Neuronal stem cell (in vitro differentiated cells): ENCODE data around the gene RFX4.

ENCODE experiments used
- DNase-seq: peaks from one replicate; pipeline ENCODE4 v3.0.0-alpha.2; 2013; ENCODE audit warnings: low spot score
- H2AFZ ChIP-seq: one replicate; pipeline ENCODE4 v1.6.1; 2013; ENCODE audit warnings: mild to moderate bottlenecking, low read length, inconsistent platforms
- H2AK5ac ChIP-seq: 2 replicates; pipeline ENCODE4 v1.6.1; 2013; ENCODE audit warnings: low read depth, mild to moderate bottlenecking, inconsistent platforms, low read length, moderate library complexity, mixed read lengths
- H2BK120ac ChIP-seq: 2 replicates; pipeline ENCODE4 v1.6.1; 2013; ENCODE audit warnings: low read depth, mild to moderate bottlenecking, inconsistent platforms, low read length, moderate library complexity, mixed read lengths
- H2BK12ac ChIP-seq: one replicate; pipeline ENCODE4 v1.6.1; 2013; ENCODE audit warnings: low read length, inconsistent platforms
- H2BK15ac ChIP-seq: 2 replicates; pipeline ENCODE4 v1.6.1; 2013; ENCODE audit warnings: mild to moderate bottlenecking, low read length, inconsistent platforms, mixed read lengths
- H2BK5ac ChIP-seq: one replicate; pipeline ENCODE4 v1.6.1; 2013; ENCODE audit warnings: inconsistent platforms, mild to moderate bottlenecking, low read length, moderate library complexity
- H3K14ac ChIP-seq: one replicate; pipeline ENCODE4 v1.6.1; 2013; ENCODE audit warnings: low read length, inconsistent platforms
- H3K18ac ChIP-seq: 2 replicates; pipeline ENCODE4 v1.6.1; 2013; ENCODE audit warnings: low read length, inconsistent platforms
- H3K23ac ChIP-seq: 2 replicates; pipeline ENCODE4 v1.6.1; 2013; ENCODE audit warnings: low read depth, mild to moderate bottlenecking, mixed read lengths, low read length, inconsistent platforms; ENCODE audit not compliant: poor library complexity
- H3K27ac ChIP-seq: replicated peaks from 3 replicates; pipeline ENCODE4 v1.5.1; 2013; ENCODE audit warnings: low read length, inconsistent platforms
- H3K27me3 ChIP-seq, 3 experiments: 2 replicates each; pipeline ENCODE4 v1.6.1; 2013; ENCODE audit warnings: low read length in 3 of 3, mild to moderate bottlenecking in 2 of 3, inconsistent platforms in 1 of 3, low read depth in 1 of 3, mixed read lengths in 1 of 3, moderate library complexity in 1 of 3; ENCODE audit not compliant: control insufficient read depth in 3 of 3, insufficient read depth in 3 of 3
- H3K36me3 ChIP-seq, 2 donors: replicated peaks in 1 of 2; 2 replicates each; pipeline ENCODE4 v1.6.1; 2013; ENCODE audit warnings: low read length in 2 of 2; ENCODE audit not compliant: control insufficient read depth in 2 of 2, insufficient read depth in 2 of 2
- H3K4ac ChIP-seq: 2 replicates; pipeline ENCODE4 v1.6.1; 2013; ENCODE audit warnings: inconsistent platforms, mild to moderate bottlenecking, low read length, moderate library complexity
- H3K4me1 ChIP-seq, 2 donors: 1 replicate in 1 of 2; 2 replicates in 1 of 2; pipeline ENCODE4 v1.6.1; 2013; ENCODE audit warnings: low read length in 2 of 2, low read depth in 1 of 2; ENCODE audit not compliant: control insufficient read depth in 2 of 2, insufficient read depth in 1 of 2
- H3K4me2 ChIP-seq: one replicate; pipeline ENCODE4 v1.6.1; 2013; ENCODE audit warnings: mild to moderate bottlenecking, low read length, inconsistent platforms; ENCODE audit not compliant: insufficient read depth, poor library complexity, severe bottlenecking
- H3K4me3 ChIP-seq, 2 donors: 2 replicates each; pipeline ENCODE4 v1.5.1; 2013; ENCODE audit warnings: low read length in 2 of 2, mild to moderate bottlenecking in 2 of 2, inconsistent platforms in 1 of 2, moderate library complexity in 1 of 2
- H3K79me1 ChIP-seq: one replicate; pipeline ENCODE4 v1.6.1; 2013; ENCODE audit warnings: low read depth, mild to moderate bottlenecking, inconsistent platforms, low read length, moderate library complexity
- H3K9ac ChIP-seq: one replicate; pipeline ENCODE4 v1.6.1; 2013; ENCODE audit warnings: mild to moderate bottlenecking, low read depth, low read length, inconsistent platforms; ENCODE audit not compliant: poor library complexity
- H3K9me3 ChIP-seq, 2 donors: replicated peaks in 1 of 2; 2 replicates each; pipeline versions ENCODE3 to v1.6.1; 2013; ENCODE audit warnings: low read length in 2 of 2, mild to moderate bottlenecking in 2 of 2, inconsistent platforms in 1 of 2, low read depth in 1 of 2, mixed read lengths in 1 of 2, moderate library complexity in 1 of 2; ENCODE audit not compliant: control insufficient read depth in 2 of 2, insufficient read depth in 1 of 2
- H4K8ac ChIP-seq: one replicate; pipeline ENCODE4 v1.6.1; 2013; ENCODE audit warnings: low read depth, mild to moderate bottlenecking, inconsistent platforms, low read length, moderate library complexity
- H4K91ac ChIP-seq: one replicate; pipeline ENCODE4 v1.6.1; 2013; ENCODE audit warnings: low read length, low read depth, mild to moderate bottlenecking, inconsistent platforms; ENCODE audit not compliant: poor library complexity
- WGBS, 2 donors: extraction: QIAGEN DNeasy Blood & Tissue Kit; methylation state at CpG; one replicate each; pipeline ENCODE4 v1.1.7; 2013; ENCODE audit warnings: missing lambda C conversion rate in 2 of 2, mixed read lengths in 1 of 2; ENCODE audit not compliant: insufficient read length in 2 of 2, insufficient replicate concordance in 1 of 2; ENCODE audit errors: extremely low coverage in 2 of 2; 5-methylcytosine and 5-hydroxymethylcytosine counted together

Gene RFX4

DNA sequence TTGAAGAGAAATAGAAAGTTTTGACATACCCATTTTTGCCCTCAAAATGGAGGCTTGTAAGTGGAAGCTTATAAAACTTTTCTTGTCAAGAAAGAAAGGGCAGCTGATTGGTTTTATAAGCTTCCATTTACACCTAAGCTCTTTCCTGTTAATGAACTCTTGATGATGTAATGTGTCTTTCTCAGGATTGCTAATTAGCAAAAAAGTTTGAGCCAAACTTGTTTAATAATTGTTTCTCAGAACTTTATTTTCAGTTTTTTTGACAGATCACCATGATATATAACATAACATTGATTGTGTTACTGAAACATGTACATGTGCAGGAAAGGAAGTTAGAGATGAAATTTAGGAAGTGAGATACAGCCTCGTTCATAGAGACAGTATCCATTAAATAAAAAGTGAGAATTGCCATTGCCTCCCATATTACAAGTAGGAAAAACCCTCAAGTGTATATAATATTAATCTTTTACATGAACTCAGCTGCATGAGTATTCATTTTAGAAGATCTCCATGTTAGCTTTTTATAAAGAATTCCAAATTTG, 218.4 kb downstream of the RFX4 start:
- H3K4ac ChIP-seq: no peak overlapping the region
- no peaks in the 10 kb centered on the region for H3K4me1 ChIP-seq
- H3K36me3 ChIP-seq: peaks cover 2 to 91% of the 10 kb centered on the region in 2 donors
- no peak overlapping the region for H2AK5ac ChIP-seq
- no CpG with 5 or more reads among the region's 1 CpG for WGBS, 2 donors
- no peaks in the 10 kb centered on the region for H3K79me1 ChIP-seq
- H3K18ac ChIP-seq: no peak overlapping the region
- H2BK15ac ChIP-seq: no peak overlapping the region
- no peak overlapping the region for H4K91ac ChIP-seq
- no peak overlapping the region for H3K14ac ChIP-seq
- H3K9me3 ChIP-seq: no peaks in the 10 kb centered on the region
- no peak overlapping the region for H2AFZ ChIP-seq
- H3K9ac ChIP-seq: no peak overlapping the region
- no peak overlapping the region for H3K27ac ChIP-seq
- no peak overlapping the region for H2BK120ac ChIP-seq
- DNase-seq: no peak
- no peak overlapping the region for H2BK5ac ChIP-seq
- H3K4me3 ChIP-seq: no peak overlapping the region
- no peak overlapping the region for H3K4me2 ChIP-seq
- H2BK12ac ChIP-seq: no peak overlapping the region
- H3K23ac ChIP-seq: no peak overlapping the region
- H4K8ac ChIP-seq: no peak overlapping the region
- H3K27me3 ChIP-seq: no peaks in the 10 kb centered on the region

GRCh38 chr12:106801830-106802533, 219.2 kb downstream of the RFX4 start:
- Histone ChIP-seq H2BK5ac (no peak overlapping the region), H3K36me3 (peaks cover 2 to 91% of the 10 kb centered on the region in 2 donors), H3K18ac (no peak overlapping the region), H3K14ac (no peak overlapping the region), H3K79me1 (no peaks in the 10 kb centered on the region), H3K4ac (no peak overlapping the region), H4K8ac (no peak overlapping the region), H3K4me2 (no peak overlapping the region), H2AK5ac (no peak overlapping the region), H2BK120ac (no peak overlapping the region), H2AFZ (no peak overlapping the region), H3K9me3 (no peaks in the 10 kb centered on the region), H3K27ac (no peak overlapping the region), H3K23ac (no peak overlapping the region), H3K4me3 (no peak overlapping the region), H3K4me1 (no peaks in the 10 kb centered on the region), H3K27me3 (no peaks in the 10 kb centered on the region), H2BK15ac (no peak overlapping the region), H4K91ac (no peak overlapping the region), H2BK12ac (no peak overlapping the region), H3K9ac (no peak overlapping the region)
- WGBS, 2 donors: no CpG with 5 or more reads among the region's 4 CpGs
- no peak for DNase-seq

- Histone ChIP-seq H3K9ac (no peak overlapping the region), H2AFZ (no peak overlapping the region), H3K36me3 (peaks cover 2 to 77% of the 10 kb centered on the region in 2 donors), H4K91ac (no peak overlapping the region), H2BK15ac (no peak overlapping the region), H3K79me1 (no peaks in the 10 kb centered on the region), H3K14ac (no peak overlapping the region), H2BK12ac (no peak overlapping the region), H3K18ac (no peak overlapping the region), H2BK5ac (no peak overlapping the region), H3K4me2 (no peak overlapping the region), H2AK5ac (no peak overlapping the region), H3K4me1 (no peaks in the 10 kb centered on the region), H3K4me3 (no peak overlapping the region), H2BK120ac (no peak overlapping the region), H3K4ac (no peak overlapping the region), H3K9me3 (no peaks in the 10 kb centered on the region), H3K27me3 (no peaks in the 10 kb centered on the region), H3K23ac (no peak overlapping the region), H4K8ac (no peak overlapping the region), H3K27ac (no peak overlapping the region)
- no peak for DNase-seq
- 100% methylated on average over 2 of the region's 3 CpGs; no CpG with 5 or more reads in 1 of the 2 donors for WGBS, 2 donors
These were observed 221.9 kb downstream of the RFX4 start for GRCh38 chr12:106804668-106805067.
